Aorta (tissue), 5 donors: ENCODE data around the gene AUTS2. TPM values are rescaled to one million over a fixed set of nuclear protein-coding genes. Genes with fewer than 3 reads are reported as not detected.

ENCODE experiments used
- ATAC-seq: fragments of 200-7000 bp; cut with Tn5 transposase; one replicate; pipeline ENCODE4 v1.9.1; 2022; ENCODE audit warnings: moderate library complexity; ENCODE audit not compliant: low FRiP score
- DNase-seq, 2 donors: peaks; one replicate each; pipeline ENCODE4 v3.0.0-alpha.2; 2020
- H3K27ac ChIP-seq, 2 donors: one replicate each; pipeline ENCODE4 v1.5.1; 2013; ENCODE audit warnings: low read length in 2 of 2, mild to moderate bottlenecking in 2 of 2, moderate library complexity in 2 of 2, control low read depth in 1 of 2, inconsistent platforms in 1 of 2, low read depth in 1 of 2
- H3K27me3 ChIP-seq, 2 donors: one replicate each; pipeline ENCODE4 v1.6.1; 2013; ENCODE audit warnings: control low read depth in 1 of 2, low read length in 1 of 2, mild to moderate bottlenecking in 1 of 2, moderate library complexity in 1 of 2; ENCODE audit not compliant: insufficient read depth in 2 of 2, control insufficient read depth in 1 of 2
- H3K36me3 ChIP-seq, 2 donors: one replicate each; pipeline ENCODE4 v1.6.1; 2013; ENCODE audit warnings: control low read depth in 1 of 2, low read length in 1 of 2, mild to moderate bottlenecking in 1 of 2; ENCODE audit not compliant: insufficient read depth in 2 of 2, control insufficient read depth in 1 of 2
- H3K4me1 ChIP-seq, 2 donors: one replicate each; pipeline ENCODE4 v1.6.1; 2013; ENCODE audit warnings: low read length in 2 of 2, control low read depth in 1 of 2, mild to moderate bottlenecking in 1 of 2, moderate library complexity in 1 of 2; ENCODE audit not compliant: insufficient read depth in 2 of 2, control insufficient read depth in 1 of 2
- H3K4me3 ChIP-seq, 2 donors: one replicate each; pipeline ENCODE4 v1.5.1; 2013; ENCODE audit warnings: low read length in 2 of 2, control low read depth in 1 of 2, mild to moderate bottlenecking in 1 of 2
- H3K9me3 ChIP-seq: one replicate; pipeline ENCODE4 v1.6.1; 2013; ENCODE audit warnings: mild to moderate bottlenecking, low read length; ENCODE audit not compliant: control insufficient read depth
- WGBS, 2 donors: extraction: QIAGEN DNeasy Blood & Tissue Kit; methylation state at CpG; one replicate each; pipeline ENCODE4 v1.1.7; 2013; 5-methylcytosine and 5-hydroxymethylcytosine counted together
- intact Hi-C, 2 donors: fragments of 100-400 bp; cut with DNase I; formaldehyde crosslinking; loops; one replicate each; pipeline versions ENCODE4 v1.14.2 to v1.15.0; 2022
- polyA plus RNA-seq, 2 donors: library from polyadenylated mRNA; stranded (reverse); fragments of 200-250 nt; gene quantifications; one replicate each; pipeline ENCODE4 v1.2.3, GENCODE V29; 2013
- total RNA-seq, 2 donors: library from RNA; stranded (reverse); fragmentation: NEBNext Ultra II Directional; extraction: Animal tissue kit (Norgen Biotek cat#: 25700); gene quantifications; one replicate each; pipeline ENCODE4 v1.2.1, GENCODE V29; 2021
- donor health status: healthy with polysubstance abuse.
- donor health status: Bipolar disorder and iron deficiency.
- donor health status: DM: no; HTN: no; CAD: no.
- donor health status: DM: no; HTN: no; CAD: no.
- donor health status: DM: yes; HTN: yes; CAD: no.

AUTS2 gene
- total and polyA plus RNA-seq, 4 donors = 3.9 to 102 (median 57.0) TPM

GRCh38 chr7:70749831-70750230 is 1151.6 kb downstream of the AUTS2 start:
- H3K27me3 ChIP-seq = no peaks in the 10 kb centered on the region
- H3K27ac ChIP-seq = no peak overlapping the region
- no peaks in the 10 kb centered on the region for H3K9me3 ChIP-seq
- intact Hi-C loops = no loop called here
- no peak for DNase-seq
- WGBS, 2 donors = 68 to 79% methylated on average over 1 of the region's 1 CpG
- no peak overlapping the region for H3K4me3 ChIP-seq
- H3K4me1 ChIP-seq = peaks cover 0 to 9% of the 10 kb centered on the region in 2 donors
- H3K36me3 ChIP-seq = no peaks in the 10 kb centered on the region
- no peak for ATAC-seq

DNA sequence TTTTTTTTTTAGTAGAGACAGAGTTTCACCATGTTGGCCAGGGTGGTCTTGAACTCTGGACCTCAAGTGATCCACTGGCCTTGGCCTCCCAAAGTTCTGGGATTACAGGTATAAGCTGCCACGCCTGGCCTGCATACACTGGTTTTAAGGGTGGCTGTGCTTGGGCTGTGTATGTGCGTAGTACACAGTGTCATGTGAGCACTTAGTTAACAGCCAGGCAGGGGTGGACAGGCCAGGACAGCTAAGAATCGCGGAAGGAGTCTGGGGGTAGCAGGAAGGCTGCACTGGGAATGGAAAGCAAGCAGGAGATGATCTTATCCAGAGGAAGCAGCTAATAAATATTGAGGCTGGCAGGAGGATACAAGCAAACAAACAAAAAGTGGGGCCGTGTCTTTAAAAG is 1153.6 kb downstream of the AUTS2 start:
- Histone ChIP-seq H3K36me3 (no peaks in the 10 kb centered on the region), H3K4me1 (peaks cover 0 to 9% of the 10 kb centered on the region in 2 donors), H3K27ac (no peak overlapping the region), H3K27me3 (no peaks in the 10 kb centered on the region), H3K9me3 (no peaks in the 10 kb centered on the region), H3K4me3 (no peak overlapping the region)
- intact Hi-C loops = no loop called here
- ATAC-seq = no peak
- 74 to 79% methylated on average over 5 of the region's 5 CpGs for WGBS, 2 donors
- DNase-seq = no peak

GRCh38 chr7:70752794-70753241 is 1154.5 kb downstream of the AUTS2 start:
- 69 to 75% methylated on average over 1 of the region's 1 CpG for WGBS, 2 donors
- ATAC-seq = no peak
- intact Hi-C loops = no loop called here
- no peak for DNase-seq
- no peaks in the 10 kb centered on the region for H3K27me3 ChIP-seq
- no peak overlapping the region for H3K4me3 ChIP-seq
- H3K9me3 ChIP-seq = no peaks in the 10 kb centered on the region
- H3K4me1 ChIP-seq = peaks cover 0 to 9% of the 10 kb centered on the region in 2 donors
- no peaks in the 10 kb centered on the region for H3K36me3 ChIP-seq
- no peak overlapping the region for H3K27ac ChIP-seq

- Histone ChIP-seq H3K9me3 (no peaks in the 10 kb centered on the region), H3K4me3 (no peak overlapping the region), H3K4me1 (peaks cover 0 to 9% of the 10 kb centered on the region in 2 donors), H3K27me3 (no peaks in the 10 kb centered on the region), H3K36me3 (no peaks in the 10 kb centered on the region), H3K27ac (no peak overlapping the region)
- no peak for DNase-seq
- intact Hi-C loops = no loop called here
- 91 to 94% methylated on average over 8 of the region's 8 CpGs for WGBS, 2 donors
- ATAC-seq = no peak
Measured at GRCh38 chr7:70756789-70757188, 1158.5 kb downstream of the AUTS2 start.

DNA sequence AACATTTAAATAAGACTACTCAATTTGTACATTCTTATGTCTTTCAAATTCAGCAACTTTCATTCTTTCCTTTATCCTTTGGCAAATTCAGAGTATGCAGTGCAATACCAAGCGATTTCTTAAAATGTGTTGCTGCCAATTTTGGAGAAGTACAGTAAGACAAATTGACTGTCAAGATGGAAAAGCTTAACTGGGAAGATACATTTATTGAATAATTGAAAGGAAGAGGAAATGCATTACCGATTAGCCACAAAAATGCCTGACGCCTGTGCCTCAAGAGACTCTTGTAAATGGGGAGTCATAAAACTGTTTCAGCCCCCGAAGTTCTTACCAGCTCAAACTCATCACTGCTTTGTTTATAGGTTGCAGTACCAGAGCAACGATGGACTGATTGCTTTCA is 1160.4 kb downstream of the AUTS2 start:
- Histone ChIP-seq H3K36me3 (no peaks in the 10 kb centered on the region), H3K4me1 (no peaks in the 10 kb centered on the region), H3K27me3 (no peaks in the 10 kb centered on the region), H3K27ac (no peak overlapping the region), H3K9me3 (no peaks in the 10 kb centered on the region), H3K4me3 (no peak overlapping the region)
- no peak for ATAC-seq
- no peak for DNase-seq
- intact Hi-C loops = no loop called here
- WGBS, 2 donors = 53 to 55% methylated on average over 5 of the region's 5 CpGs

DNA sequence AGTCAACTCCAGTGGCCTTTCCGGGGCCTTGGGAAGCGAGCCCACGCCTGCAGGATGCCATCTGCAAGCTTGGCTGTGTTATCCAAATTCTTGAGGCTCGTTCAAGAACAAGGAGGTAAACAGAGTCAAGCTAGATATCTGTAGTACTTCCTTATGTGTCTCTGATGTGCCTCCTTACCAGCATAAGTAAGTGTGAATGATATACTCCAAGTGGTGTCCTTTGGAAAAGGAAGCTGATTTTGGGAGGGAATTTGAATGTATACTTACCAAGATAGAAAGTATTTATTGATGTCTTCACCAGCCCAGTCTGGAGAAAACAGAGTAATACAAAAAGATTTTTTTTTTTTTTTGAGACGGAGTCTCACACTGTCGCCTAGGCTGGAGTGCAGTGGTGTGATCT is 1161.4 kb downstream of the AUTS2 start:
- Histone ChIP-seq H3K4me1 (no peaks in the 10 kb centered on the region), H3K27me3 (no peaks in the 10 kb centered on the region), H3K36me3 (no peaks in the 10 kb centered on the region), H3K4me3 (no peak overlapping the region), H3K9me3 (no peaks in the 10 kb centered on the region), H3K27ac (no peak overlapping the region)
- DNase-seq (no peak), ATAC-seq (no peak)
- intact Hi-C loops = no loop called here
- WGBS, 2 donors = 93 to 95% methylated on average over 6 of the region's 6 CpGs

DNA sequence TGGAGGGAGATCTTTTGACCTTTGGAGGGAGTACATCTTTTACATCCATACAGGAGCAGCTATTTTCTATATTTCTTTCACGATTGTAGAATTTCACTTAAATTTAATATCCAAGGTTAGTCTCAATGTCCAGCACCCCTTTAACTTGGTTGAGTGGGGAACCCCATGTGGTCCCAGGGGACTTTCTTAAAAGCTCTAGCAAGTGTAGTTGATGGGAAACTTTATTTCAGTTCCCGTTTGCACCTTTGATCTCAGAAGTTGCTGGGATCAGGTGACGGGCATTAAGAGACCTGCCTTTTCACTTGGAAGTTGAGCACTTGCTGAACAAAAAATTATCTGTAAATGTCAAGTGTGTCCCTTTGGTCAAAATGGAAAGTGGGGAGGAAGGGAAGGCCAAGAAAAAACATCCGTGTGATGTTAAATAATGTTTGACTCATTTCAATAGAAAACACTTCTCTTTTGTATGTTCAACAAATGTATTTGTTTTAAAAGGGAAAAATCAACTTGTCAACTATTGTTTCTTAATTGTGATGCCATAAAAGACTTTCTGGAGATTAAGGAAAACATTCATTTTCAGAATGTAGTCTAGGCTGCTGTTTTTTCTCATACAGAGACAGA is 1163.5 kb downstream of the AUTS2 start:
- Histone ChIP-seq H3K27me3 (no peaks in the 10 kb centered on the region), H3K4me1 (no peaks in the 10 kb centered on the region), H3K36me3 (peaks cover 0 to 7% of the 10 kb centered on the region in 2 donors), H3K4me3 (no peak overlapping the region), H3K27ac (no peak overlapping the region), H3K9me3 (no peaks in the 10 kb centered on the region)
- ATAC-seq (no peak), DNase-seq (no peak)
- intact Hi-C loops = no loop called here
- 93 to 97% methylated on average over 4 of the region's 4 CpGs for WGBS, 2 donors

DNA sequence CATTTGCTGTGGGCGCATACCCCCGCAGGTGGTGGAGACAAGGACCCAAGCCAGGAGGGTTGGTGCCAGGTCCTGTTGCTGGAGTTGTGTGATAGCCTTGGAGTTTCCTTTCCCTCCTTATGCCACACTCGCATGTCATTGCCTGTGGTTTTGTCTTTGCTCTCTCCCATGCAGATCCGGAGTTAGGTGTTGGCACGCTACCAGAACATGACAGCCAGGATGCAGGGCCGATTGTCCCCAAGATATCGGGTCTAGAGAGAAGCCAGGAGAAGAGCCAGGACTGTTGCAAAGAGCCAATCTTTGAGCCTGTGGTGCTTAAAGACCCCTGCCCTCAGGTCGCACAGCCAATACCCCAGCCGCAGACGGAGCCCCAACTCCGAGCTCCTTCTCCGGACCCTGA is 1164.4 kb downstream of the AUTS2 start:
- ATAC-seq = no peak
- no peaks in the 10 kb centered on the region for H3K9me3 ChIP-seq
- intact Hi-C loops = no loop called here
- no peak for DNase-seq
- 89 to 93% methylated on average over 12 of the region's 12 CpGs for WGBS, 2 donors
- no peak overlapping the region for H3K27ac ChIP-seq
- no peaks in the 10 kb centered on the region for H3K4me1 ChIP-seq
- no peak overlapping the region for H3K4me3 ChIP-seq
- H3K27me3 ChIP-seq = no peaks in the 10 kb centered on the region
- H3K36me3 ChIP-seq = peaks cover 0 to 7% of the 10 kb centered on the region in 2 donors

DNA sequence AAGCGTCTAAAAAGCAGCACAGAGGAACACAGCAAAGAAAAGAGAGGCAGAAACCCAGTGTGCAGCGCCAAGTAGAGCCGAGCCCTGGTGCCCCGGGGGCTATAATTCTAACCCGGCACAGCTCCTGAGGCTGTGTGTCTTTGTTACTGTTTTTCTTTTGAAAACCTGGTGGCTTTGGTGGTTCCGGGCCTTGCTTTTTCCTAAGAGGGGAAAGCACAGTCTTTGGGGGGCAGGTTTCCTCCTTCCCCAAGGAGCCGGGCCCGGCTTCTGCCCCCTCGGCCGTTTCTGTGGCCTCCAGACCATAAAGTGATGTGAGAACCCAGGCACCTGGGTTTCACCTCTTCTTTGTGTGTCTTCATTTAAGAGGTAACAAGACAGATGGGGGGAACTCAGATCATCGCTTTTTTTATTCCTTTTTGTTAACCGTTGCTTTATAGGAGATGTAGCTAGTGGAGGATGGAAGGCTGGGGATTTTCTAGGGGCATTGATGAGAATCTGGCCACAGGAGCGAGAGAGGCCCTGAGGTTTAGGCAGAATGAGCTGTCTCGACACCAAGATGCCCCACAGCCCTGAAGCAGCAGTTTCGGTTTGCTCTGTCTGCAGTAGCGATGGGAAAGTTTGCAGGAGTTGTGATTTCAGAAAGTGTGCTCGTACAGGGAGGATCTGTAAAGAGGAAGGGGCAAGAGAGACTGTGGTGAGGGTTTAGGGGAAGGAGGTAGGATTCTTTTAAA is 1165.9 kb downstream of the AUTS2 start:
- no peaks in the 10 kb centered on the region for H3K4me1 ChIP-seq
- H3K9me3 ChIP-seq = no peaks in the 10 kb centered on the region
- H3K36me3 ChIP-seq = peaks cover 0 to 7% of the 10 kb centered on the region in 2 donors
- H3K27ac ChIP-seq = no peak overlapping the region
- WGBS, 2 donors = 77 to 82% methylated on average over 17 of the region's 17 CpGs
- no peak overlapping the region for H3K4me3 ChIP-seq
- DNase-seq (no peak), ATAC-seq (no peak)
- H3K27me3 ChIP-seq = no peaks in the 10 kb centered on the region
- intact Hi-C loops = no loop called here
